ENCODE data around the gene KASH5.

KASH5 gene

DNA sequence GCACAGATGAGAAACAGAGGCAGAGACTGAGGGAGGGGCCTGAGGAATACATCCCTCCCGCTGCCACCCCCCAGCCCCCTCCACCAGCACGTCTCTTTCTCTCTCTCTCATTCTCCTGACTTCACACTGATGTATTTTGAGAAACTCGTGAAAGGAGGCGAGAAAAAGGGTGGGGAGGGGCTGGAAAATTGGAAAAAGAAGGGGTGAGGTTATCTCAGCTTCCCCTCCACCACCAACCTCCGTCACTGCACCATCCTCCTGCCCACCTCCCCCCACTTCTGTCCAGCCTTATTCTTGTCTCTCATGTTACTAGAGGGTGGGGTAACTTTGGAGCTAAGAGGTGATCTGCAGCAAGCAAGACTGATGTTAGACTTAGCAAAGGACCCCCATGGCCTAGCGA lies 51.8 kb downstream of the KASH5 start:
- Histone ChIP-seq H3K4me1 (ENCODE audit: insufficient read depth, low read length, poor library complexity, severe bottlenecking) (peaks cover 11% of the 10 kb centered on the region), H2AFZ (ENCODE audit: low read length) (no peak overlapping the region), H3K9me3 (ENCODE audit: insufficient read depth, low read depth, low read length) (no peaks in the 10 kb centered on the region), H3K4me3 (ENCODE audit: low read length, poor library complexity, severe bottlenecking) (no peak overlapping the region), H3K27me3 (ENCODE audit: insufficient read depth, low read length, poor library complexity, severe bottlenecking) (no peaks in the 10 kb centered on the region), H4K20me1 (ENCODE audit: insufficient read depth, low read length, poor library complexity, severe bottlenecking) (no peaks in the 10 kb centered on the region), H3K79me2 (ENCODE audit: insufficient read depth, low read length) (no peaks in the 10 kb centered on the region), H3F3A (ENCODE audit: low read depth) (no peaks in the 10 kb centered on the region; the same call in 1 of the 2 replicates), H3K36me3 (ENCODE audit: insufficient read depth, low read length) (no peaks in the 10 kb centered on the region), H3K4me2 (ENCODE audit: low read depth, low read length, poor library complexity, severe bottlenecking) (no peak overlapping the region), H3K9ac (ENCODE audit: low read depth, low read length, poor library complexity, severe bottlenecking) (no peak overlapping the region), H3K9me2 (replicated peaks; ENCODE audit: low read depth, low read length) (no peaks in the 10 kb centered on the region)
- TF ChIP-seq CTCF (conservative IDR thresholded peaks at IDR 0.05; ENCODE audit: low read length) (no peak), EZH2phosphoT487 (IDR thresholded peaks at IDR 0.05; ENCODE audit: borderline replicate concordance) (no peak)

- H3K36me3 ChIP-seq (ENCODE audit: insufficient read depth, low read length) = no peaks in the 10 kb centered on the region
- TF ChIP-seq EZH2phosphoT487 (IDR thresholded peaks at IDR 0.05; ENCODE audit: borderline replicate concordance) (no peak), CTCF (conservative IDR thresholded peaks at IDR 0.05; ENCODE audit: low read length) (no peak)
- H3F3A ChIP-seq (ENCODE audit: low read depth) = peaks cover 6% of the 10 kb centered on the region; the same call in 1 of the 2 replicates
- no peaks in the 10 kb centered on the region for H3K9me2 ChIP-seq (replicated peaks; ENCODE audit: low read depth, low read length)
- no peaks in the 10 kb centered on the region for H3K9me3 ChIP-seq (ENCODE audit: insufficient read depth, low read depth, low read length)
- no peaks in the 10 kb centered on the region for H3K79me2 ChIP-seq (ENCODE audit: insufficient read depth, low read length)
- peaks cover 11% of the 10 kb centered on the region for H3K4me1 ChIP-seq (ENCODE audit: insufficient read depth, low read length, poor library complexity, severe bottlenecking)
- H2AFZ ChIP-seq (ENCODE audit: low read length) = no peak overlapping the region
- no peak overlapping the region for H3K4me3 ChIP-seq (ENCODE audit: low read length, poor library complexity, severe bottlenecking)
- H3K9ac ChIP-seq (ENCODE audit: low read depth, low read length, poor library complexity, severe bottlenecking) = no peak overlapping the region
- H4K20me1 ChIP-seq (ENCODE audit: insufficient read depth, low read length, poor library complexity, severe bottlenecking) = no peaks in the 10 kb centered on the region
- no peak overlapping the region for H3K4me2 ChIP-seq (ENCODE audit: low read depth, low read length, poor library complexity, severe bottlenecking)
- no peaks in the 10 kb centered on the region for H3K27me3 ChIP-seq (ENCODE audit: insufficient read depth, low read length, poor library complexity, severe bottlenecking)
These were observed 52.6 kb downstream of the KASH5 start for GRCh38 chr19:49440439-49441209.

DNA sequence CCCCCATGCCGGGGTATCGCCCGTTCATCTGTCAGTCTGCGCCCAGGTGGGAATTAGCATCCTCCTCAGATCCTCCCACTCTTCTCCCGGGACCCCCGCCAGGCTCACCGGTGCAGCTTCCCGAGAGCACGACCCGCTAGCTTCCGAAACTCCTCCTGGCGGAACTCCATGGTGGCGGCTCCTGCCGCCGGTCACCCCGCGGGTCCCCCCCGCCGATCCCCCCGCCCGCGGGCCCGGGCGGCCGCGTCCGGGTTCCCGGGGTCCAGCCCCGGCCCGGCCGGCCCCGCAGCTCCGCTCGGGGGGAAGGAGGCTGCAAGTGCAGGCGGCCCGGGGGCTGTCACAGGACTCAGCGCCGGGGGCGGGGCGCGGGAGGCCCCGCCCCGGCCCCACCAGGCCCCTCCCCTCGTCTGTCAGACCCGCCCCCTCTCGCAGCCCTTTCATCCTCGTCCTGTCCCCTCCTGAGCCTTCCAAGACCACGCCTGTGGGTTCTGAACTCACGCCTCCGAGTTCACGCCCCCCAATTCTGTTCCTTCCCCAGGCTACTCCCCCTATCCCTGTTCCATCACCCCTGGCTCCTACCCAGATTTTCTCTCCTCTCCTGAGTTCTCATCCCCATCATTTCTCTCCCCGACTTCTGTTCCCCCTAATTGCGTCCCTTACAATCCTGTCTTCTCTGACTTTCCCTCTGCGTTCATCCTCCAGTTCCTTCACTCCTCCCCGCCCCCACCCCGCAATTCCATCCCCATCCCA lies 53.3 kb downstream of the KASH5 start, which contains the start of gene SLC17A7:
TSS of gene SLC17A7 (minus strand) at position 318 of the 750 bp plus-strand sequence. CDS start at position 170, 148 bp downstream.
- Histone ChIP-seq H3K9me2 (replicated peaks; ENCODE audit: low read depth, low read length) (no peaks in the 10 kb centered on the region), H3K36me3 (ENCODE audit: insufficient read depth, low read length) (no peaks in the 10 kb centered on the region), H3K79me2 (ENCODE audit: insufficient read depth, low read length) (no peaks in the 10 kb centered on the region), H3K27me3 (ENCODE audit: insufficient read depth, low read length, poor library complexity, severe bottlenecking) (no peaks in the 10 kb centered on the region), H3K4me3 (ENCODE audit: low read length, poor library complexity, severe bottlenecking) (peak within 1 kb of the TSS; percentile 90), H3K9me3 (ENCODE audit: insufficient read depth, low read depth, low read length) (no peaks in the 10 kb centered on the region), H3K9ac (ENCODE audit: low read depth, low read length, poor library complexity, severe bottlenecking) (no peak within 1 kb of the TSS), H4K20me1 (ENCODE audit: insufficient read depth, low read length, poor library complexity, severe bottlenecking) (no peaks in the 10 kb centered on the region), H3F3A (ENCODE audit: low read depth) (peaks cover 8% of the 10 kb centered on the region; the same call in 1 of the 2 replicates), H3K4me1 (ENCODE audit: insufficient read depth, low read length, poor library complexity, severe bottlenecking) (peaks cover 11% of the 10 kb centered on the region), H2AFZ (ENCODE audit: low read length) (0 out of 2 replicates have a peak within 1 kb of the TSS, but pooled peaks have one; percentile 98), H3K4me2 (ENCODE audit: low read depth, low read length, poor library complexity, severe bottlenecking) (peak within 1 kb of the TSS; percentile 94)
- no peak for TF ChIP-seq EZH2phosphoT487 (IDR thresholded peaks at IDR 0.05; ENCODE audit: borderline replicate concordance)
- TF ChIP-seq CTCF (conservative IDR thresholded peaks at IDR 0.05; ENCODE audit: low read length) = no peak

Data from Loucy (cell line).